ENCODE data around the gene SLX9. TPM values are rescaled to one million over a fixed set of nuclear protein-coding genes. Genes with fewer than 3 reads are reported as not detected.

SLX9 gene
- total RNA-seq, 1 experiment from 2014 or later, result 74.3 TPM

- Histone ChIP-seq H4K5ac (ENCODE audit: insufficient read length, low read depth, low read length) (no peak overlapping the region), H3K27ac (ENCODE audit: insufficient read length, low read depth, low read length) (no peak overlapping the region), H2AFZ (ENCODE audit: low read length) (no peak overlapping the region), H3K4me1 (ENCODE audit: insufficient read depth, low read length) (no peaks in the 10 kb centered on the region; the same call in 1 of the 2 replicates), H3K14ac (ENCODE audit: insufficient read depth, low read length) (no peak overlapping the region), H3K79me1 (ENCODE audit: insufficient read depth, low read depth, low read length, poor library complexity, severe bottlenecking) (no peaks in the 10 kb centered on the region), H3T11ph (ENCODE audit: low read length) (no peak overlapping the region), H3K56ac (ENCODE audit: insufficient read length, low read depth, low read length) (no peak overlapping the region), H3K79me2 (ENCODE audit: insufficient read depth, low read length) (no peaks in the 10 kb centered on the region), H4K91ac (ENCODE audit: insufficient read length, low read depth, low read length) (no peak overlapping the region), H2BK15ac (ENCODE audit: low read depth, low read length) (no peak overlapping the region), H2BK5ac (ENCODE audit: insufficient read length, low read length) (no peak overlapping the region), H3K23me2 (ENCODE audit: insufficient read length, low read depth, low read length, poor library complexity, severe bottlenecking) (no peaks in the 10 kb centered on the region), H3K18ac (ENCODE audit: insufficient read length, low read depth, low read length) (no peak overlapping the region), H2BK120ac (ENCODE audit: low read depth, low read length, poor library complexity, severe bottlenecking) (no peak overlapping the region), H4K20me1 (ENCODE audit: control insufficient read depth, insufficient read depth, insufficient read length) (peaks cover 4% of the 10 kb centered on the region), H2BK12ac (ENCODE audit: insufficient read length, low read depth, low read length) (no peak overlapping the region), H3K23ac (ENCODE audit: insufficient read length, low read depth, low read length) (no peak overlapping the region), H3K27me3 (ENCODE audit: insufficient read depth, low read length) (no peaks in the 10 kb centered on the region), H2BK20ac (ENCODE audit: low read depth, low read length, poor library complexity, severe bottlenecking) (no peak overlapping the region), H3K9ac (ENCODE audit: extremely low read depth, insufficient read length, low read length) (no peak overlapping the region), H3K4ac (ENCODE audit: low read depth, low read length) (no peak overlapping the region), H2AK5ac (ENCODE audit: insufficient read length, low read length) (no peak overlapping the region), H3K4me2 (ENCODE audit: insufficient read depth, insufficient read length, low read length) (no peak overlapping the region), H4K8ac (replicated peaks; ENCODE audit: insufficient read length, low read depth, low read length) (no peak overlapping the region), H3K9me3 (ENCODE audit: control insufficient read depth, low read depth, low read length) (no peaks in the 10 kb centered on the region)
- no CpG with 5 or more reads among the region's 21 CpGs for WGBS (ENCODE audit: extremely low coverage, insufficient read length, low lambda C conversion rate)
- no peaks in the 10 kb centered on the region for H3K36me3 Mint-ChIP-seq (ENCODE audit: insufficient read depth in 1 of 3, low read depth in 3 of 3)
- no peak overlapping the region for H3K4me3 Mint-ChIP-seq
- TF ChIP-seq CTCF (conservative IDR thresholded peaks at IDR 0.05), result no peak
- no peak overlapping the region for H3K27ac Mint-ChIP-seq
- H3K27me3 Mint-ChIP-seq (ENCODE audit: low read depth), result peaks cover 12% of the 10 kb centered on the region
- H3K9me3 Mint-ChIP-seq, result no peaks in the 10 kb centered on the region; a peak in 2 of 5 replicates
- peak; percentile 73 for DNase-seq
- peaks cover 10 to 13% of the 10 kb centered on the region in 2 experiments for H3K4me1 Mint-ChIP-seq
Observed at GRCh38 chr21:44897326-44898010, 42.4 kb upstream of the SLX9 start.
